Left lobe of liver (tissue), 2 donors: ENCODE results near the gene FAM25G. TPM values are rescaled to one million over a fixed set of nuclear protein-coding genes. Genes with fewer than 3 reads are reported as not detected.
"Not testable (repeated sequence)": the region's sequence is repeated elsewhere in the genome, so short reads cannot be mapped to it uniquely, and the experiment has no call there.

Experiments used
- ATAC-seq: fragments of 200-7000 bp; cut with Tn5 transposase; one replicate; pipeline ENCODE4 v1.9.1; 2020; ENCODE audit warnings: mild to moderate bottlenecking, moderate library complexity
- DNase-seq: peaks from one replicate; pipeline ENCODE4 v3.0.0-alpha.2; 2020; ENCODE audit warnings: low spot score
- total RNA-seq: library from RNA; stranded (reverse); gene quantifications from one replicate; pipeline ENCODE4 v1.2.1, GENCODE V29; 2021
- donor health status: DM: no; HTN: no; CAD: no; lungs with moderate emphysema.
- donor health status: DM: no; HTN: yes; CAD: no.

The FAM25G gene
- total RNA-seq: not detected

GRCh38 chr10:47491600-47491999, at the start of gene FAM25G:
TSS of gene FAM25G (minus strand) at chr10:47491700. CDS start at chr10:47491674, 26 bp downstream.
- not testable (repeated sequence) for ATAC-seq, DNase-seq

DNA sequence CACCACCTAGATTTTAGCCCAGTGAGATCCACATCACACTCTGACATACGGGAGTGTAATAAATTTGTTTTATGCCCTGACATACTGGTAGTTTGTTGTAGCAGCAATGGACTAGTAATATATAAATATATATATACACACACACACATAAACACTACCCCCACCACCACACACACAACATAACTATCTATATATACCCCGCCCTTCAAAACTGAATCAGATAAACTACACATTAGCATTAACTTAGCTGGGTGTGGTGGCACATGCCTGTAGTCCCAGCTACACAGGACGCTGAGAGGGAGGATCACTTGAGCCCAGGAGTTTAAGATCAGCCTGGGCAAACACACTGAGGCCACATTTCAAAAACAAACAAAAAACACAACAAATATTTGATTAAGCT, 44.9 kb upstream of the FAM25G start:
- not testable (repeated sequence) for ATAC-seq, DNase-seq

DNA sequence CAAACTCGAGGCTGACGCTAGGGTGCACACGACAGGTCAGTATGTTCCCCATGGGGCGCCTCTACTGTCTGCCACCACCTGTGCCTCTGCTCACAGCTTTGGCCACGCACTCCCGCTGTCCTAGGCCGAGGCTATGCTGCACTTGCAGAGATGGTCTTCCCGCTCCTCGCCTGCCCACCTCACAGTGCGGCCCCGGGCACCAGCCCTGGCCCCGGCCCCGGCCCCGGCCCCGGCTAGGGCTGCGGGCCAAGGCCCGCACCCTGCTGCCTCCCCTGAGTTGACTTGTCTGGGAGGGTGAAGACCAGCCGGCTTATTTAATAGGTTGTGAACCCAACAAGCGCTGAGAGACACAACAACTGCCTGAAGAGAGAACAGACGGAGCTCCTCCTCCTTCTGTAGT, 32.0 kb upstream of the FAM25G start, which contains the start of gene AGAP9:
Gene AGAP9 (minus strand): TSS at position 164 of the 400 bp plus-strand sequence. CDS start 112 bp downstream, at position 52.
- DNase-seq, ATAC-seq: not testable (repeated sequence)

GRCh38 chr10:47502313-47502712, 10.8 kb upstream of the FAM25G start:
- ATAC-seq, DNase-seq: not testable (repeated sequence)

GRCh38 chr10:47494226-47494625, 2.7 kb upstream of the FAM25G start:
- not testable (repeated sequence) for ATAC-seq, DNase-seq

GRCh38 chr10:47489630-47490029, 1.9 kb downstream of the FAM25G start:
- peak; percentile 21 for ATAC-seq

GRCh38 chr10:47485943-47486342, 5.6 kb downstream of the FAM25G start:
- ATAC-seq: not testable (repeated sequence)

More at GRCh38 chr10:47489630-47490029, 1.9 kb downstream of the FAM25G start:
- DNase-seq: not testable (repeated sequence)

DNA sequence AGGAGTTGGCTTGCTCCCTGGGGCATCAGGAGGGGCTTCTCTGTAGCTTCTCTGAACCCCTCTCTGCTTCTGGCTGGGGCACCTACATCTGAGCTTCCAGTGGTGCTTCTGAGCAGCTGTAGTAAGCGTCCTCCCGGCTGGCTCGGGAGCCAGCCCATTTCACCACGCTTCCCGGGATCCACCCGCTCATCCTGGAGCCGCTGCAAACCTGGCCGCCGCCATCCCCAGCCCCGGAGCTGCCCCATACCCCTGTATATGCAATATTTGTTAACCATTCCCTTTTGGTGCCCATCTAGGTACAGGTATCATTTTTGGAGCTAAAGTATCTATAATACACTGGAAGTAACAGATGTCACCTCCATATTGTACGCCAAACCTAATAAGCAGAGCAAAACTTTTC, 6.7 kb downstream of the FAM25G start:
- not testable (repeated sequence) for ATAC-seq
- peak; percentile 39 for DNase-seq

More at GRCh38 chr10:47485943-47486342, 5.6 kb downstream of the FAM25G start:
- DNase-seq: not testable (repeated sequence)

- ATAC-seq: peak; percentile 57
- DNase-seq: peak; percentile 55
These were observed 7.6 kb downstream of the FAM25G start, which contains the start of gene ANXA8 for GRCh38 chr10:47483923-47484322. TSS of gene ANXA8 (minus strand) at chr10:47484115. CDS start at chr10:47483933, 182 bp downstream.

DNA sequence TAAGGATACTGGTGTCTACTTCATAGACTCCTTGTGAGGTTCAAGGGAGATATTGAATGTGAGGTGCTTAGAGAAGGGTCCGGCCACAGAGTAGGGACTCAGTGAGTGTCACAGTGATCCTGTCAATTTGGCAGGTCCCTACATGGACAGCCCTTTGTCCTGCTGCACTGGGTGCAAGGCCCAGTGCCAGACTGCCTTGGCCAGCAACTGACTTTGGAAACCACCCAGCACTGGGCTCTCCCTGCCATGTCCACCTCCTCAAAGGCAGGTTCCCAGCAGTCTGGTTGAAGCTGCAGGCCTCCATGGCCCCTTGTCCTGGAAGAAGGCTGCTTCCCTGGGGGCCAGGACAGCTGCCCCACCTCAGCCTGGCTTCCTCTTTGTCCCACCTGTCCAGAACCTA, 9.1 kb downstream of the FAM25G start:
- peak; percentile 90 for ATAC-seq
- DNase-seq: not testable (repeated sequence)

DNA sequence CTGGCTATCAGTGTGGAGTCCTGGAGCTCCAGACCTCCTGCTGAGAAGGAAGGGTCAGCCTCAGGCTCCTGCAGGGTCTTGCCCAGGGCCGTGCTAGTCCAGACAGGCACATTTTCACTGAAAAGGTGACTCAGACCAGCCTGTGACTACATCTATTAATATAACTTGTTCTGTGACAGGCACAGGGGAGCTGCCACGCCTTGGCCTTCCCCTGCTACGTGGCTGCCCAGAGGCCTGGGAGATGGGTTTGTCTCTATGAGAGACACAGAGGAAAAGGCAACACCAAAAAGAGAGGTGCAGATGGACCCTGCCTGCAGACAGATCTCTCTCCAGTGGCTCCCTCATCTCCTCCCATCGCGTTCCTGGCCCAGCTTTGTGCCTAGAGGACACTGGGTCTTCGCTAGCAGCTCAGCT, 9.7 kb downstream of the FAM25G start:
- DNase-seq (peak; percentile 47), ATAC-seq (peak; percentile 1)

- peak; percentile 46 for DNase-seq
- ATAC-seq: not testable (repeated sequence)
These were observed 10.2 kb downstream of the FAM25G start for GRCh38 chr10:47481182-47481766.

GRCh38 chr10:47480133-47480532, 11.4 kb downstream of the FAM25G start:
- not testable (repeated sequence) for DNase-seq, ATAC-seq

GRCh38 chr10:47478114-47478513, 13.4 kb downstream of the FAM25G start:
- DNase-seq: peak; percentile 29
- not testable (repeated sequence) for ATAC-seq

DNA sequence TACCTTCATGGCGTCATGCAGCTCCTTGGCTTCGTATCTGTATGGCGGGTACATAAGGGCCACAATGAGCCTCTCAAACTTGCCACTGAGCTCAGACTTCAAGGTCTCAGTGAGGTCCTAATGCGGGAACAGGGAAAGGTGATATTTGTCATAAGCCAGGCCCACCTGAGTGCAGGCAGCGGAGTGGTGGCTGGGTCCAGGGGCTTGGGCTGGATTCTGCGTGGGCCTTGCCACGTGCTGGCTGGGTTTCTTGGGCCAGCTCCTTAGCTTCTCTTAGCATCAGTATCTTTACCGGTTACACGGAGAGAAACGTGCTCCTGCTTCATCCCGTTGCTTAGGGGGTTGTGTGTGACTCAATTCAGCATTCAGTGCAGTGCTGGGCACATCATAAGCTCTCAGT, 14.4 kb downstream of the FAM25G start:
- DNase-seq: peak; percentile 33
- not testable (repeated sequence) for ATAC-seq

- peak; percentile 40 for DNase-seq
- not testable (repeated sequence) for ATAC-seq
These were observed 16.4 kb downstream of the FAM25G start for GRCh38 chr10:47475101-47475500.

- DNase-seq, ATAC-seq: not testable (repeated sequence)
These were observed 18.0 kb downstream of the FAM25G start for GRCh38 chr10:47473516-47473915.

- not testable (repeated sequence) for DNase-seq
- peak; percentile 12 for ATAC-seq
These were observed 18.9 kb downstream of the FAM25G start for GRCh38 chr10:47472647-47473046.

- peak; percentile 45 for ATAC-seq
These were observed 19.4 kb downstream of the FAM25G start for GRCh38 chr10:47472072-47472471.

GRCh38 chr10:47468731-47469528, 22.6 kb downstream of the FAM25G start:
- not testable (repeated sequence) for ATAC-seq, DNase-seq

More at GRCh38 chr10:47472072-47472471, 19.4 kb downstream of the FAM25G start:
- not testable (repeated sequence) for DNase-seq

GRCh38 chr10:47467957-47468356, 23.5 kb downstream of the FAM25G start:
- not testable (repeated sequence) for DNase-seq, ATAC-seq
